ENCODE measurements around the gene NF1. TPM values are rescaled to one million over a fixed set of nuclear protein-coding genes. Genes with fewer than 3 reads are reported as not detected.

The NF1 gene
- total RNA-seq, 4 donors from 2014 or later, result 34.8 to 106 (median 59.2) TPM

DNA sequence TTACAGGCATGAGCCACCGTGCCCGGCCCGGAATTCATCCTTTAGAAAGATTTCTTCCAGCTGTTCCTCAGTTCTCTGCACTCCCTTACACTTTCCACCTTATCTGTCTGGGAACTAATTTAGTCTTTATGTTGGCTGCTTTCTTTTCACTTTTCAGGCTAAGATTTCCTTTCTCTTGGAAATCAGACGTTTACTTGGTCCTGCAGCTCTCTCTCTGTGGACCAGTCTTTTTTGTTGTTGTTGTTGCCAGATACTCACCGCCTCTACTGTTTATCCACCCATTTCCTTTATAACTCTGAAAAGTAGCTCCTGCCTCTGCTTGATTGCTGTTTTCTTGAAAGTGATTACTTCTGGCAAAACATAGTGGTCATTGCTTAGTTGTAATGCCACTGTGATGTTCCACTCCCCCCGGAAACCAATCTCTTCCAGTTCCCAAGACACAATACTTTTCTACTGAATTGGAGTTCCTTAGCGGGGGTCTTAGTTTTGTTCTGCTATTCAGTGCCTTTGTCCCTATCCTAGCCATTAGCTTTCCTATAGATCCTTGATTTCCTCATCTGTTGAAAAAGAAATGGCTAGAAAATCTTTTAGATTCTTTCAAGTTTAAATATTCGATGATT is 6.2 kb downstream of the NF1 start:
- H3K27ac ChIP-seq, result no peak overlapping the region
- H3K27me3 ChIP-seq, result no peaks in the 10 kb centered on the region
- intact Hi-C loops (cut with DNase I; ENCODE audit: low total_unique reads), result no loop called here
- no peak overlapping the region for H3K4me3 ChIP-seq
- no peak for DNase-seq
- peaks cover 0 to 16% (median 3%) of the 10 kb centered on the region in 4 donors for H3K4me1 ChIP-seq
- TF ChIP-seq POLR2AphosphoS5 (IDR thresholded peaks at IDR 0.05), result no peak
- TF ChIP-seq, protein P1, sequence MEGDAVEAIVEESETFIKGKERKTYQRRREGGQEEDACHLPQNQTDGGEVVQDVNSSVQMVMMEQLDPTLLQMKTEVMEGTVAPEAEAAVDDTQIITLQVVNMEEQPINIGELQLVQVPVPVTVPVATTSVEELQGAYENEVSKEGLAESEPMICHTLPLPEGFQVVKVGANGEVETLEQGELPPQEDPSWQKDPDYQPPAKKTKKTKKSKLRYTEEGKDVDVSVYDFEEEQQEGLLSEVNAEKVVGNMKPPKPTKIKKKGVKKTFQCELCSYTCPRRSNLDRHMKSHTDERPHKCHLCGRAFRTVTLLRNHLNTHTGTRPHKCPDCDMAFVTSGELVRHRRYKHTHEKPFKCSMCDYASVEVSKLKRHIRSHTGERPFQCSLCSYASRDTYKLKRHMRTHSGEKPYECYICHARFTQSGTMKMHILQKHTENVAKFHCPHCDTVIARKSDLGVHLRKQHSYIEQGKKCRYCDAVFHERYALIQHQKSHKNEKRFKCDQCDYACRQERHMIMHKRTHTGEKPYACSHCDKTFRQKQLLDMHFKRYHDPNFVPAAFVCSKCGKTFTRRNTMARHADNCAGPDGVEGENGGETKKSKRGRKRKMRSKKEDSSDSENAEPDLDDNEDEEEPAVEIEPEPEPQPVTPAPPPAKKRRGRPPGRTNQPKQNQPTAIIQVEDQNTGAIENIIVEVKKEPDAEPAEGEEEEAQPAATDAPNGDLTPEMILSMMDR (IDR thresholded peaks at IDR 0.05), result no peak
- TF ChIP-seq POLR2A (IDR thresholded peaks at IDR 0.05), result no peak
- no peak for TF ChIP-seq EP300 (IDR thresholded peaks at IDR 0.05; ENCODE audit: low read depth)
- no peaks in the 10 kb centered on the region for H3K36me3 ChIP-seq
- H3K9me3 ChIP-seq, result no peaks in the 10 kb centered on the region
- in situ Hi-C loops (cut with MboI; ENCODE audit: low pct_ligation_motif_present in 1 of 4, low pct_unique_long_range_greater_than_20kb in 1 of 4, low sequenced_read_pairs in 3 of 4), result no loop called here
- WGBS, 2 donors (ENCODE audit: low coverage in 1 of 2), result 75 to 89% methylated on average over 7 to 8 of the region's 8 CpGs

- intact Hi-C loops (cut with DNase I; ENCODE audit: low total_unique reads), result no loop called here
- H3K9me3 ChIP-seq, result no peaks in the 10 kb centered on the region
- H3K4me1 ChIP-seq, result peaks cover 0 to 6% (median 0%) of the 10 kb centered on the region in 4 donors
- H3K27me3 ChIP-seq, result no peaks in the 10 kb centered on the region
- DNase-seq, result no peak
- TF ChIP-seq, protein P1 (IDR thresholded peaks at IDR 0.05), result no peak
- TF ChIP-seq EP300 (IDR thresholded peaks at IDR 0.05; ENCODE audit: low read depth), result no peak
- no peaks in the 10 kb centered on the region for H3K36me3 ChIP-seq
- H3K4me3 ChIP-seq, result no peak overlapping the region
- in situ Hi-C loops (cut with MboI; ENCODE audit: low pct_ligation_motif_present in 1 of 4, low pct_unique_long_range_greater_than_20kb in 1 of 4, low sequenced_read_pairs in 3 of 4), result no loop called here
- no peak overlapping the region for H3K27ac ChIP-seq
Measured at GRCh38 chr17:31101943-31102342, 7.2 kb downstream of the NF1 start.

DNA sequence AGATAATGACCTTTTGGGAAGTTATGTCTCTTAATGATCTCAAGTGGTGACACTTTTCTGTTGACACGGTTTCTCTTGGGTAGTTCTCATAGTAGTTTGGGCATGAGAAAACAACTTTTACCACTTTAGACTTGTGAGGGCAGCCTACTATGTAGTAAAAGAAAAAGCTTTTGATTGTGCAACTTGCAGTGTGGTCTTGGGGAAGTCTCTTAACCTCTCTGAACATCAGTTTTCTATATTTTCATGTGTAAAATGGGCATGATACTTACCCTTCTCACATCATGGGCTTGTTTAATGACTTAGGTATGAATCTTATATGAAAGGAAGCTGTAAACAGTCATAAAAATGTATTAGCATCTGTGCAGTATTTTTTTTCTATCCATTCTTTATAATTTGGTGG is 11.2 kb downstream of the NF1 start:
- 82% methylated on average over 1 of the region's 1 CpG for WGBS, 2 donors (ENCODE audit: low coverage in 1 of 2)
- DNase-seq, result no peak

GRCh38 chr17:31111183-31111582 is 16.4 kb downstream of the NF1 start:
- intact Hi-C loops (cut with DNase I; ENCODE audit: low total_unique reads), result loop anchor here (1.0 kb wide), 1 partner anchor 31 kb away; no protein-coding TSS in a partner anchor
- in situ Hi-C loops (cut with MboI; ENCODE audit: low pct_ligation_motif_present in 1 of 4, low pct_unique_long_range_greater_than_20kb in 1 of 4, low sequenced_read_pairs in 3 of 4), result no loop called here
- TF ChIP-seq POLR2AphosphoS5 (IDR thresholded peaks at IDR 0.05), result no peak
- TF ChIP-seq EP300 (IDR thresholded peaks at IDR 0.05; ENCODE audit: low read depth), result no peak
- TF ChIP-seq, protein P1 (IDR thresholded peaks at IDR 0.05), result no peak
- TF ChIP-seq POLR2A (IDR thresholded peaks at IDR 0.05), result no peak
- H3K36me3 ChIP-seq, result no peaks in the 10 kb centered on the region
- no peaks in the 10 kb centered on the region for H3K27me3 ChIP-seq
- peaks cover 0 to 6% (median 4%) of the 10 kb centered on the region in 4 donors for H3K4me1 ChIP-seq
- no peak overlapping the region for H3K27ac ChIP-seq
- WGBS, 2 donors (ENCODE audit: low coverage in 1 of 2), result 63 to 86% methylated on average over 2 of the region's 2 CpGs
- H3K4me3 ChIP-seq, result no peak overlapping the region
- DNase-seq, result no peak
- no peaks in the 10 kb centered on the region for H3K9me3 ChIP-seq

More for the DNA sequence above, 11.2 kb downstream of the NF1 start:
- TF ChIP-seq, protein P1 (IDR thresholded peaks at IDR 0.05), result no peak
- TF ChIP-seq EP300 (IDR thresholded peaks at IDR 0.05; ENCODE audit: low read depth) (no peak), POLR2A (IDR thresholded peaks at IDR 0.05) (no peak), POLR2AphosphoS5 (IDR thresholded peaks at IDR 0.05) (no peak)
- H3K9me3 ChIP-seq, result no peaks in the 10 kb centered on the region
- H3K36me3 ChIP-seq, result no peaks in the 10 kb centered on the region
- in situ Hi-C loops (cut with MboI; ENCODE audit: low pct_ligation_motif_present in 1 of 4, low pct_unique_long_range_greater_than_20kb in 1 of 4, low sequenced_read_pairs in 3 of 4), result no loop called here
- H3K27me3 ChIP-seq, result no peaks in the 10 kb centered on the region
- intact Hi-C loops (cut with DNase I; ENCODE audit: low total_unique reads), result no loop called here
- H3K27ac ChIP-seq, result no peak overlapping the region
- H3K4me1 ChIP-seq, result peaks cover 0 to 6% (median 0%) of the 10 kb centered on the region in 4 donors
- H3K4me3 ChIP-seq, result no peak overlapping the region
